OCI-LY1 (cell line): ENCODE results near the gene CD247.

Source experiments
- EZH2 ChIP-seq: fragments of 200-600 bp; sonication (generic), shearing (Covaris generic); IDR thresholded peaks from 2 replicates; pipeline ENCODE4 v1.8.0; 2017; ENCODE audit warnings: borderline replicate concordance, mixed run types, mild to moderate bottlenecking, antibody characterized with exemption, low read length, moderate library complexity, mixed read lengths
- TF ChIP-seq, protein P1 (sequence below): fragments of 200-600 bp; sonication (generic), shearing (Covaris generic); IDR thresholded peaks from 2 replicates; pipeline ENCODE4 v1.5.1; 2017; ENCODE audit warnings: mild to moderate bottlenecking, antibody characterized with exemption, low read length, moderate library complexity, mixed read lengths

DNA sequence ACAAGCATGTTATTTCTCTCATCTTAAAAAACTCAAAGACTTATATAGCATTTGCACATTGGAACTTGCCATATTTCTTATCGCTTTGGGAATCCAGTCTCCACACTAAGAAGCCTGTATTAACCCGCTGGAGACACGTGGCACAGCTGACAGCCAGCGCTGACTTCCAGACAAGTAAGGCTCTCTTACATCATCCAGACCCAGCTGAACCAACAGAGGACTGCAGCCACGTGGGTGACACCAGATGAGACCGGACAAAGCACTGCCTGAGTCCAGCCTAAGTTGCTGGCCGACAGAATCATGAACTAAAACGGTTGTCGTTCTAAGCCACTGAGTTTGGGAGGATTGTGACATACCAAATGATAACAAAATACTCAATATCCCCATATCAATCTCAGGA, 6.3 kb upstream of the CD247 start:
- no peak for TF ChIP-seq EZH2
- TF ChIP-seq, protein P1, sequence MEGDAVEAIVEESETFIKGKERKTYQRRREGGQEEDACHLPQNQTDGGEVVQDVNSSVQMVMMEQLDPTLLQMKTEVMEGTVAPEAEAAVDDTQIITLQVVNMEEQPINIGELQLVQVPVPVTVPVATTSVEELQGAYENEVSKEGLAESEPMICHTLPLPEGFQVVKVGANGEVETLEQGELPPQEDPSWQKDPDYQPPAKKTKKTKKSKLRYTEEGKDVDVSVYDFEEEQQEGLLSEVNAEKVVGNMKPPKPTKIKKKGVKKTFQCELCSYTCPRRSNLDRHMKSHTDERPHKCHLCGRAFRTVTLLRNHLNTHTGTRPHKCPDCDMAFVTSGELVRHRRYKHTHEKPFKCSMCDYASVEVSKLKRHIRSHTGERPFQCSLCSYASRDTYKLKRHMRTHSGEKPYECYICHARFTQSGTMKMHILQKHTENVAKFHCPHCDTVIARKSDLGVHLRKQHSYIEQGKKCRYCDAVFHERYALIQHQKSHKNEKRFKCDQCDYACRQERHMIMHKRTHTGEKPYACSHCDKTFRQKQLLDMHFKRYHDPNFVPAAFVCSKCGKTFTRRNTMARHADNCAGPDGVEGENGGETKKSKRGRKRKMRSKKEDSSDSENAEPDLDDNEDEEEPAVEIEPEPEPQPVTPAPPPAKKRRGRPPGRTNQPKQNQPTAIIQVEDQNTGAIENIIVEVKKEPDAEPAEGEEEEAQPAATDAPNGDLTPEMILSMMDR, result no peak
